ENCODE data around the gene ARMC12. TPM values are rescaled to one million over a fixed set of nuclear protein-coding genes. Genes with fewer than 3 reads are reported as not detected.
"Not testable (repeated sequence)": the region's sequence is repeated elsewhere in the genome, so short reads cannot be mapped to it uniquely, and the experiment has no call there.

Gene ARMC12
- polyA plus RNA-seq: under 1 TPM; 0.27 to 0.96 TPM

- WGBS, 2 donors: 89 to 91% methylated on average over 10 of the region's 10 CpGs
- Histone ChIP-seq H3K4me1 (ENCODE audit: control insufficient read depth in 2 of 2, insufficient read depth in 2 of 2, low read length in 1 of 2) (peaks cover 0 to 24% of the 10 kb centered on the region in 2 donors), H3K9me3 (ENCODE audit: control insufficient read depth in 2 of 2, insufficient read depth in 1 of 2, low read depth in 1 of 2, low read length in 1 of 2) (no peaks in the 10 kb centered on the region), H3K36me3 (ENCODE audit: control insufficient read depth in 2 of 2, insufficient read depth in 2 of 2, low read length in 1 of 2) (no peaks in the 10 kb centered on the region), H3K27ac (ENCODE audit: low read depth in 2 of 2, low read length in 1 of 2) (no peak within 1 kb of the TSS), H3K27me3 (ENCODE audit: control insufficient read depth in 1 of 2, insufficient read depth in 2 of 2, low read length in 2 of 2) (no peaks in the 10 kb centered on the region), H3K4me3 (ENCODE audit: low read depth in 1 of 2, low read length in 2 of 2) (no peak within 1 kb of the TSS)
These were observed at the start of gene ARMC12 for GRCh38 chr6:35736982-35737412. Gene ARMC12, plus strand, starts transcription at chr6:35737032. Its CDS starts 77 bp downstream, at chr6:35737109.

- Histone ChIP-seq H3K36me3 (ENCODE audit: control insufficient read depth in 2 of 2, insufficient read depth in 2 of 2, low read length in 1 of 2) (peaks cover 0 to 2% of the 10 kb centered on the region in 2 donors), H3K4me3 (ENCODE audit: low read depth in 1 of 2, low read length in 2 of 2) (peak overlapping the region; percentile 77 to 99), H3K9me3 (ENCODE audit: control insufficient read depth in 2 of 2, insufficient read depth in 1 of 2, low read depth in 1 of 2, low read length in 1 of 2) (no peaks in the 10 kb centered on the region), H3K27me3 (ENCODE audit: control insufficient read depth in 1 of 2, insufficient read depth in 2 of 2, low read length in 2 of 2) (no peaks in the 10 kb centered on the region), H3K27ac (ENCODE audit: low read depth in 2 of 2, low read length in 1 of 2) (peak overlapping the region; percentile 95 to 98), H3K4me1 (ENCODE audit: control insufficient read depth in 2 of 2, insufficient read depth in 2 of 2, low read length in 1 of 2) (peaks cover 0 to 13% of the 10 kb centered on the region in 2 donors)
- WGBS, 2 donors: 1% methylated on average over 70 to 100 of the region's 100 CpGs
These were observed 48.9 kb upstream of the ARMC12 start for GRCh38 chr6:35687658-35688604.

- H3K4me3 ChIP-seq (ENCODE audit: low read depth in 1 of 2, low read length in 2 of 2): peak within 1 kb of the TSS; percentile 77 to 99
- H3K9me3 ChIP-seq (ENCODE audit: control insufficient read depth in 2 of 2, insufficient read depth in 1 of 2, low read depth in 1 of 2, low read length in 1 of 2): no peaks in the 10 kb centered on the region
- H3K27ac ChIP-seq (ENCODE audit: low read depth in 2 of 2, low read length in 1 of 2): peak within 1 kb of the TSS; percentile 95 to 98
- 2% methylated on average over 65 to 80 of the region's 80 CpGs for WGBS, 2 donors
- no peaks in the 10 kb centered on the region for H3K27me3 ChIP-seq (ENCODE audit: control insufficient read depth in 1 of 2, insufficient read depth in 2 of 2, low read length in 2 of 2)
- H3K36me3 ChIP-seq (ENCODE audit: control insufficient read depth in 2 of 2, insufficient read depth in 2 of 2, low read length in 1 of 2): peaks cover 0 to 2% of the 10 kb centered on the region in 2 donors
- H3K4me1 ChIP-seq (ENCODE audit: control insufficient read depth in 2 of 2, insufficient read depth in 2 of 2, low read length in 1 of 2): peaks cover 0 to 13% of the 10 kb centered on the region in 2 donors
These were observed 48.1 kb upstream of the ARMC12 start, which contains the start of gene FKBP5 for GRCh38 chr6:35688605-35689322. Gene FKBP5, minus strand, starts transcription at chr6:35688915. Its CDS starts 46,091 bp downstream, at chr6:35642824.

GRCh38 chr6:35690006-35690405, 46.8 kb upstream of the ARMC12 start:
- 95 to 97% methylated on average over 16 of the region's 16 CpGs for WGBS, 2 donors
- H3K4me1 ChIP-seq (ENCODE audit: control insufficient read depth in 2 of 2, insufficient read depth in 2 of 2, low read length in 1 of 2): peaks cover 0 to 13% of the 10 kb centered on the region in 2 donors
- not testable (repeated sequence) for H3K36me3 ChIP-seq (ENCODE audit: control insufficient read depth in 2 of 2, insufficient read depth in 2 of 2, low read length in 1 of 2); H3K9me3 ChIP-seq (ENCODE audit: control insufficient read depth in 2 of 2, insufficient read depth in 1 of 2, low read depth in 1 of 2, low read length in 1 of 2); H3K27ac ChIP-seq (ENCODE audit: low read depth in 2 of 2, low read length in 1 of 2); H3K27me3 ChIP-seq (ENCODE audit: control insufficient read depth in 1 of 2, insufficient read depth in 2 of 2, low read length in 2 of 2); H3K4me3 ChIP-seq (ENCODE audit: low read depth in 1 of 2, low read length in 2 of 2)

GRCh38 chr6:35690484-35690883, 46.3 kb upstream of the ARMC12 start:
- 90 to 92% methylated on average over 9 of the region's 9 CpGs for WGBS, 2 donors
- no peaks in the 10 kb centered on the region for H3K36me3 ChIP-seq (ENCODE audit: control insufficient read depth in 2 of 2, insufficient read depth in 2 of 2, low read length in 1 of 2)
- H3K4me3 ChIP-seq (ENCODE audit: low read depth in 1 of 2, low read length in 2 of 2): no peak overlapping the region
- peaks cover 0 to 13% of the 10 kb centered on the region in 2 donors for H3K4me1 ChIP-seq (ENCODE audit: control insufficient read depth in 2 of 2, insufficient read depth in 2 of 2, low read length in 1 of 2)
- no peaks in the 10 kb centered on the region for H3K27me3 ChIP-seq (ENCODE audit: control insufficient read depth in 1 of 2, insufficient read depth in 2 of 2, low read length in 2 of 2)
- no peaks in the 10 kb centered on the region for H3K9me3 ChIP-seq (ENCODE audit: control insufficient read depth in 2 of 2, insufficient read depth in 1 of 2, low read depth in 1 of 2, low read length in 1 of 2)
- H3K27ac ChIP-seq (ENCODE audit: low read depth in 2 of 2, low read length in 1 of 2): no peak overlapping the region

GRCh38 chr6:35691027-35691824, 45.6 kb upstream of the ARMC12 start:
- H3K27ac ChIP-seq (ENCODE audit: low read depth in 2 of 2, low read length in 1 of 2): peak overlapping the region; percentile 83 to 87
- peaks cover 0 to 13% of the 10 kb centered on the region in 2 donors for H3K4me1 ChIP-seq (ENCODE audit: control insufficient read depth in 2 of 2, insufficient read depth in 2 of 2, low read length in 1 of 2)
- no peak overlapping the region for H3K4me3 ChIP-seq (ENCODE audit: low read depth in 1 of 2, low read length in 2 of 2)
- H3K36me3 ChIP-seq (ENCODE audit: control insufficient read depth in 2 of 2, insufficient read depth in 2 of 2, low read length in 1 of 2): no peaks in the 10 kb centered on the region
- no peaks in the 10 kb centered on the region for H3K27me3 ChIP-seq (ENCODE audit: control insufficient read depth in 1 of 2, insufficient read depth in 2 of 2, low read length in 2 of 2)
- no peaks in the 10 kb centered on the region for H3K9me3 ChIP-seq (ENCODE audit: control insufficient read depth in 2 of 2, insufficient read depth in 1 of 2, low read depth in 1 of 2, low read length in 1 of 2)
- 51 to 60% methylated on average over 10 of the region's 10 CpGs for WGBS, 2 donors

- Histone ChIP-seq H3K4me1 (ENCODE audit: control insufficient read depth in 2 of 2, insufficient read depth in 2 of 2, low read length in 1 of 2) (peaks cover 0 to 10% of the 10 kb centered on the region in 2 donors), H3K27me3 (ENCODE audit: control insufficient read depth in 1 of 2, insufficient read depth in 2 of 2, low read length in 2 of 2) (no peaks in the 10 kb centered on the region), H3K36me3 (ENCODE audit: control insufficient read depth in 2 of 2, insufficient read depth in 2 of 2, low read length in 1 of 2) (no peaks in the 10 kb centered on the region), H3K4me3 (ENCODE audit: low read depth in 1 of 2, low read length in 2 of 2) (no peak overlapping the region), H3K9me3 (ENCODE audit: control insufficient read depth in 2 of 2, insufficient read depth in 1 of 2, low read depth in 1 of 2, low read length in 1 of 2) (no peaks in the 10 kb centered on the region), H3K27ac (ENCODE audit: low read depth in 2 of 2, low read length in 1 of 2) (no peak overlapping the region)
- WGBS, 2 donors: 86 to 89% methylated on average over 2 of the region's 2 CpGs
These were observed 42.4 kb upstream of the ARMC12 start for GRCh38 chr6:35694462-35694861.

- H3K4me1 ChIP-seq (ENCODE audit: control insufficient read depth in 2 of 2, insufficient read depth in 2 of 2, low read length in 1 of 2); H3K36me3 ChIP-seq (ENCODE audit: control insufficient read depth in 2 of 2, insufficient read depth in 2 of 2, low read length in 1 of 2); H3K27me3 ChIP-seq (ENCODE audit: control insufficient read depth in 1 of 2, insufficient read depth in 2 of 2, low read length in 2 of 2); H3K4me3 ChIP-seq (ENCODE audit: low read depth in 1 of 2, low read length in 2 of 2); H3K27ac ChIP-seq (ENCODE audit: low read depth in 2 of 2, low read length in 1 of 2); H3K9me3 ChIP-seq (ENCODE audit: control insufficient read depth in 2 of 2, insufficient read depth in 1 of 2, low read depth in 1 of 2, low read length in 1 of 2): not testable (repeated sequence)
- WGBS, 2 donors: 91 to 92% methylated on average over 7 of the region's 7 CpGs
These were observed 38.4 kb upstream of the ARMC12 start for GRCh38 chr6:35698430-35698829.

- H3K27me3 ChIP-seq (ENCODE audit: control insufficient read depth in 1 of 2, insufficient read depth in 2 of 2, low read length in 2 of 2): no peaks in the 10 kb centered on the region
- H3K9me3 ChIP-seq (ENCODE audit: control insufficient read depth in 2 of 2, insufficient read depth in 1 of 2, low read depth in 1 of 2, low read length in 1 of 2): peaks cover 0 to 3% of the 10 kb centered on the region in 2 donors
- WGBS, 2 donors: 81 to 83% methylated on average over 3 of the region's 3 CpGs
- no peak overlapping the region for H3K4me3 ChIP-seq (ENCODE audit: low read depth in 1 of 2, low read length in 2 of 2)
- H3K27ac ChIP-seq (ENCODE audit: low read depth in 2 of 2, low read length in 1 of 2): no peak overlapping the region
- no peaks in the 10 kb centered on the region for H3K36me3 ChIP-seq (ENCODE audit: control insufficient read depth in 2 of 2, insufficient read depth in 2 of 2, low read length in 1 of 2)
- no peaks in the 10 kb centered on the region for H3K4me1 ChIP-seq (ENCODE audit: control insufficient read depth in 2 of 2, insufficient read depth in 2 of 2, low read length in 1 of 2)
These were observed 38.0 kb upstream of the ARMC12 start for GRCh38 chr6:35698858-35699257.

Measured in esophagus (tissue), 2 donors.